Neutrophil (primary cell): ENCODE measurements around the gene SPAG16.

Source experiments
- H3K27ac ChIP-seq: fragments of 200-600 bp; sonication (generic); 2 replicates; pipeline ENCODE4 v1.5.1; 2016; ENCODE audit warnings: mild to moderate bottlenecking, moderate library complexity
- H3K27me3 ChIP-seq: fragments of 200-600 bp; sonication (generic); 2 replicates; pipeline ENCODE4 v1.6.0; 2016; ENCODE audit warnings: mild to moderate bottlenecking
- H3K36me3 ChIP-seq: fragments of 200-600 bp; sonication (generic); 2 replicates; pipeline ENCODE4 v1.5.1; 2017
- H3K4me1 ChIP-seq, 2 experiments: fragments of 200-600 bp in 1 of 2; sonication (generic) in 1 of 2; 1 replicate in 1 of 2; 2 replicates in 1 of 2; pipeline versions ENCODE4 v1.5.1 to v1.6.1; 2013 to 2016; ENCODE audit warnings: low read depth in 1 of 2, low read length in 1 of 2, mild to moderate bottlenecking in 1 of 2, moderate library complexity in 1 of 2; ENCODE audit not compliant: control insufficient read depth in 1 of 2, insufficient read depth in 1 of 2
- H3K4me3 ChIP-seq, 2 experiments: fragments of 200-600 bp in 1 of 2; sonication (generic) in 1 of 2; 1 replicate in 1 of 2; 2 replicates in 1 of 2; pipeline ENCODE4 v1.5.1; 2013 to 2016; ENCODE audit warnings: low read depth in 1 of 2, low read length in 1 of 2, mild to moderate bottlenecking in 1 of 2, moderate library complexity in 1 of 2
- H3K9me3 ChIP-seq: fragments of 200-600 bp; sonication (generic); 2 replicates; pipeline ENCODE4 v1.5.1; 2016
- CTCF ChIP-seq: fragments of 200-600 bp; sonication (generic); IDR thresholded peaks from 2 replicates; pipeline ENCODE4 v1.5.1; 2016; ENCODE audit warnings: antibody characterized with exemption

The SPAG16 gene

DNA sequence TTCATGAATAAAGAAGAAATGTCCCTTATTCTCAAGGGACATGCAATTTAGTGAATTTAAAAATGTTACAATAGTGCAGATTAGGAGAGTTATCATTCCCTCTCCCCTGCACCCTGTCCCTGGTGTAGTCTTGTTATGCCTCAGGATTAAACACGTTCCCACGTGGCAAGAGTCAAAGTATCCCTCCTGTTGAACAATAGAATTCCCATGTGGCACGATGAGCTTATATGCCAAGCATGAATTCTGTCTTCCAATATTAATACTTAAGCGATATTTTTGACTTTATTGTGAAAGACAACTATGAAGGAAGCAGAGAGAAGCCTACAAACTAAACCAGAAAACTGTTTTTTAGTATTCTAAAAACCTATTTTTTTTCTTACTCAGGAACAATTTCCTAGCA is 36.7 kb upstream of the SPAG16 start:
- no peak overlapping the region for H3K27ac ChIP-seq
- H3K4me1 ChIP-seq, result no peaks in the 10 kb centered on the region
- no peak for TF ChIP-seq CTCF
- no peak overlapping the region for H3K4me3 ChIP-seq
- no peaks in the 10 kb centered on the region for H3K9me3 ChIP-seq
- H3K36me3 ChIP-seq, result no peaks in the 10 kb centered on the region
- H3K27me3 ChIP-seq, result peaks cover under 1% of the 10 kb centered on the region

DNA sequence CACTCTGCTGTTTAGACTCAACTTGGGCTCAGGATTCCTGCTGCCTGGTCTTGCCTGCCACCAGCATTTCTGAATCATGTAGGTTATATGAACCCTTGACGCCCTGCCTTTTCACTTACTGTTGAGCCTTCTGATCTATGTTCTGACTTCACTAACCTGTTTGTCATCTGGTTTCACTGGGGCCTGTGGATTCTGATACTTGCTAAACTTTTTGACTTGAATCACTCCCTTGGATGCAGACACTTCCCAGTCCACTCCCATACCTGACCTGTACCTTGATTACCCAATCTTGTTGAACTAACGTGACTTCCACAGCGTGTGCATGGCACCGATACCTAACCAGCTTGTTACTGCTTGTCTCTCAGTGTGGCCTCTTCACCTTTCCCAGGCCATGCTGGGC is 35.6 kb upstream of the SPAG16 start:
- no peak for TF ChIP-seq CTCF
- Histone ChIP-seq H3K36me3 (no peaks in the 10 kb centered on the region), H3K9me3 (no peaks in the 10 kb centered on the region), H3K27me3 (peaks cover 6% of the 10 kb centered on the region), H3K4me1 (no peaks in the 10 kb centered on the region), H3K4me3 (no peak overlapping the region), H3K27ac (no peak overlapping the region)

GRCh38 chr2:213249502-213249901 is 34.8 kb upstream of the SPAG16 start:
- no peak for TF ChIP-seq CTCF

GRCh38 chr2:213251618-213252017 is 32.6 kb upstream of the SPAG16 start:
- Histone ChIP-seq H3K4me1 (no peaks in the 10 kb centered on the region), H3K27me3 (peaks cover 6% of the 10 kb centered on the region), H3K36me3 (no peaks in the 10 kb centered on the region), H3K9me3 (no peaks in the 10 kb centered on the region), H3K4me3 (no peak overlapping the region), H3K27ac (no peak overlapping the region)
- TF ChIP-seq CTCF, result no peak

More at GRCh38 chr2:213249502-213249901, 34.8 kb upstream of the SPAG16 start:
- Histone ChIP-seq H3K27me3 (peaks cover 6% of the 10 kb centered on the region), H3K36me3 (no peaks in the 10 kb centered on the region), H3K4me1 (no peaks in the 10 kb centered on the region), H3K27ac (no peak overlapping the region), H3K9me3 (no peaks in the 10 kb centered on the region), H3K4me3 (no peak overlapping the region)

- no peaks in the 10 kb centered on the region for H3K9me3 ChIP-seq
- no peak for TF ChIP-seq CTCF
- no peaks in the 10 kb centered on the region for H3K4me1 ChIP-seq
- H3K4me3 ChIP-seq, result no peak overlapping the region
- H3K27me3 ChIP-seq, result peaks cover 6% of the 10 kb centered on the region
- no peak overlapping the region for H3K27ac ChIP-seq
- H3K36me3 ChIP-seq, result no peaks in the 10 kb centered on the region
These were observed 32.1 kb upstream of the SPAG16 start for GRCh38 chr2:213252206-213252605.

DNA sequence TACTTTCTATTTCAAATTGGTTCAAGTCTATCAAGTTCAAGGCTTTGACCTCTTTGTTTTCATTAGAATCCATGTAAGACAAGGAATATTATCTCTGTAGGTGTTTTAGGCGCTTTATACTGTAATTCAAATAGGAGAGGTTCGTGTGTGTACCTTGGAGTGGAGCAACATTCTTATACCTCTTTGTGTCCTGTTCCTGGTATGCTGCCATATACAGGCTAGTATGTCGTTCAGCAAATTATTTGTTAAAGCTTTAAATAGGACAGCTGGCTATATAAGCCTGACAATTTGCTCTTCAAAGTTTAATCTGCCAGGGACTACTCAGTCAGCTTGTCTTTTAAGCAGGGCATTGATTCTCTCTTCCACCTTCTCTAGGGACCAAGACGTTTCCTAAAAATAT is 31.1 kb upstream of the SPAG16 start:
- no peaks in the 10 kb centered on the region for H3K9me3 ChIP-seq
- no peak overlapping the region for H3K27ac ChIP-seq
- no peak for TF ChIP-seq CTCF
- H3K27me3 ChIP-seq, result peaks cover 6% of the 10 kb centered on the region
- no peaks in the 10 kb centered on the region for H3K4me1 ChIP-seq
- no peaks in the 10 kb centered on the region for H3K36me3 ChIP-seq
- no peak overlapping the region for H3K4me3 ChIP-seq
